GM12873 (cell line): ENCODE measurements around the gene KLF6.

ENCODE experiments used
- CTCF ChIP-seq: IDR thresholded peaks from 2 replicates; pipeline ENCODE4 v1.5.1; 2012; ENCODE audit warnings: low read depth, mild to moderate bottlenecking, moderate library complexity, low read length, control low read depth; ENCODE audit not compliant: insufficient read depth; ENCODE audit errors: missing control alignments

The KLF6 gene

DNA sequence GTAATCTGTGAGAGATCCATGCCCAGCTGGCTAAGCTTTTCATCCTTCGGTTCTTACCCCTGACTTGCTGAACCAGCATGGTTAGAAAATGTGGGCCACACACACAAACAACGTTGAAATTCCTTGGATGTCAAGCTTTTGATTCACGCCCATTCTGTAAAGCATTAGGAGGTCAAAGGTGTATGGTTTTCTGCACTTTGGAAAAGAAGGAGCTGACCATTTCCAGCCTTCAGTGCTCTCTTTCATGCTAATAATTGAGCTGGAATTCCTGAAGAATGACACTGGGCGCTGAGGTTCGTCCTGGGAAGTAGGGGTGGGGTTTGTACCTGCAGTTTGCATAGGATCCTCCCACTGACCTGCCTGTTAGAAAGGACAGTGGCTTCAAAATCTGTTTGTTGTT, 23.1 kb downstream of the KLF6 start:
- no peak for TF ChIP-seq CTCF

- no peak for TF ChIP-seq CTCF
These were observed 23.9 kb downstream of the KLF6 start for GRCh38 chr10:3761021-3761686.

- TF ChIP-seq CTCF: no peak
These were observed 24.9 kb downstream of the KLF6 start for GRCh38 chr10:3760083-3760482.

- TF ChIP-seq CTCF: no peak
These were observed 25.6 kb downstream of the KLF6 start for GRCh38 chr10:3759397-3759796.

GRCh38 chr10:3758491-3758970, 26.5 kb downstream of the KLF6 start:
- TF ChIP-seq CTCF: no peak

DNA sequence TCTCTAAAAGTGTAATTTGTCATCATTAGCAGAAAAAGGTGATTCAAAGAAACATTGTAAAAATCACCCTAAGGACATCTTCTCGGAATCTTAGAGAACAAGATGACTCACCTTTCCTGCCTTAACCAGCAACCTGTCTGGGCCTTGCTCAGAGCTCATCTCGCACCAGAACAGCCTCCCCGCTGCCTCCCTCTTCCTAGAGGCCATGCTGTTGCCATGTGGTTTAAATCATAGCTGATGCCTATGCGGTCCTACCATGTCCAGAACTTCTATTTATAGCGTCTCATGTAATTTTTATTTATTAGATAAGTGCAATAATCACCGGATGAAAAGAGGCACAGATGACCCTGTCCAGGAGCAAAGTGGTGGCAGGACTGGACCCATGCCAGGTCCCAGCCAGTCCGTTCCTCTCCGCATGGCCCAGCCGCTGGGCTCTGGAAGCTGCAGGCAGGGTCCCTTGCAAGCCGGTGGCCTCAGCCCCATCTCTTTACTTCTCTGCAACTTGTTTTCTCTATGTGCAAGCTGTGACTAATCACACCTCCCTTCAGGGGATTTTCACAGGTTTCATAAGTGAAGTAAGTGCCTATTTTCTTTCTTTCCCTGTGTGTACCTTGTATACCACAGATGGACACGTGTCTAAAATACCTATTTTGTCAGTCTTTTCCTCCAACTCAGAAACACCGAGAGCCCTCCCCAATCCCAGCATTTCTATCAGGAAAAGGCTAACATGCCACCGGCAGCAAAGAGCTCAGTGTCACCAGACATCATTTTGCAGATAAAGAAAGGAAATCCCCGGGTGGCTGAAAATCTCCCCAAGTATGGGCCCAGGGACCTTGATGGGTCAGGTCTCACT, 27.1 kb downstream of the KLF6 start:
- no peak for TF ChIP-seq CTCF

GRCh38 chr10:3757250-3757637, 27.8 kb downstream of the KLF6 start:
- no peak for TF ChIP-seq CTCF
